ENCODE data around the gene MRPL9. TPM values are rescaled to one million over a fixed set of nuclear protein-coding genes. Genes with fewer than 3 reads are reported as not detected.

The MRPL9 gene
- total and polyA plus RNA-seq, 10 of the 15 experiments (the other 5 are each of a cell fraction or from before 2014, with no cell fraction given): 35.7 to 161 (median 110) TPM

DNA sequence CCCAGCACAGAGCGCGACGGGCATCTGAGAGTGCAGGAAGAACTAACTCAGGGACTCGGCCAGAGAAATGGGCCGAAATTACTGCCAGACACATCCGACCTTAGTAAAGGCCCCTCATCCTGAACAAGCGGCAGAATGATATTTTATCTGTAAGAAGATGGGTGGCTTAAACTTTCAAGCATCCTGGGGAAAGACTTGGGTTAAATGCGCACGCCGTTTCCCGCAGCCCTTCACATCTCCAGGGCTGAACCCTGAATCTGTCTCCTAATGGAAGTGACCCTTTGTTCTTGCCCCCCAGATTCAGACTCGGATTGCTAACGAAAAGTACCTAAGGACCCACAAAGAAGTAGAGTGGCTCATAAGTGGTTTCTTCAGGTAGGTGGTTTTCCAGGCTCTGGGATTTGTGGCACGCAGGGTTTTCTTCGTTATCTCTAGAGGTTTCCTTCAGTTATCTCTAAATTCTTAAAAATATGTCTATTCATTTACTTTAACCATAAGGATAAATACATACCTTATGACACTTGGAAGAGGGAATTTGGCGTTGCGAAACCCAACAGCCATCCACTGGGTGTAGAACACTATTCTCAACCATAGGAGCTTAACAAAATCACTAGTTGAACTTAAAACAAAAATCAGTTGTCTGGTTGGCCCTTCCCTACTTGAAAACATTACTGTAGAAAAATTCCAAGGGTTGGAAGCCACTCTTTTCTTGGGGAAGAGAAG is 41.3 kb downstream of the MRPL9 start:
- RAD21 ChIA-PET (ENCODE audit: unreplicated experiment): no interaction called here
- H2AFZ ChIP-seq (ENCODE audit: control insufficient read depth, low read depth, low read length): peak overlapping the region; percentile 6

More for the DNA sequence above, 41.3 kb downstream of the MRPL9 start:
- Histone ChIP-seq H3K9ac (ENCODE audit: control insufficient read depth, insufficient read depth, low read length) (no peak overlapping the region), H3K36me3 (ENCODE audit: control insufficient read depth in 2 of 2, insufficient read depth in 2 of 2, low read length in 1 of 2) (no peaks in the 10 kb centered on the region), H3K4me1 (ENCODE audit: control insufficient read depth, insufficient read depth, low read length) (peaks cover 16% of the 10 kb centered on the region), H4K20me1 (ENCODE audit: control insufficient read depth, insufficient read depth) (no peaks in the 10 kb centered on the region), H3K4me2 (ENCODE audit: control insufficient read depth, insufficient read depth) (peak overlapping the region; percentile 85), H3K79me2 (ENCODE audit: control insufficient read depth, insufficient read depth, low read length) (no peaks in the 10 kb centered on the region), H3K27me3 (replicated peaks in 1 of 2; ENCODE audit: control insufficient read depth in 2 of 2, insufficient read depth in 2 of 2, low read length in 1 of 2) (peaks cover 1 to 6% of the 10 kb centered on the region in 2 experiments; a peak in 3 of 4 replicates), H3K4me3 (peak overlapping the region; percentile 76), H3K9me3 (replicated peaks; ENCODE audit: control insufficient read depth, insufficient read depth, low read length) (no peaks in the 10 kb centered on the region), H3K27ac (ENCODE audit: control insufficient read depth, insufficient read depth) (no peak overlapping the region)
- 33% methylated on average over 17 of the region's 17 CpGs for WGBS (ENCODE audit: insufficient coverage, insufficient replicate concordance, low lambda C conversion rate, missing lambda C conversion rate)
- BruUV-seq (replicated peaks): no TSS peak
- ChIA-PET CTCF (interaction anchor here (0.7 to 1.7 kb wide), 3 partner anchors 9 to 115 kb away, joined by 3 to 7 read pairs (median 3); no protein-coding TSS in a partner anchor), POLR2A (no interaction called here), SMC1A (ENCODE audit: uncharacterized antibody, unreplicated experiment) (interaction anchor here (0.9 kb wide), 1 partner anchor 128 kb away, joined by 4 read pairs; no protein-coding TSS in a partner anchor)
- DNase-seq (ENCODE audit: low read depth, low spot score) (no peak), ATAC-seq (no peak), FAIRE-seq (no peak)
- in situ Hi-C loops (cut with MboI) (no loop called here), intact Hi-C loops (cut with micrococcal nuclease; ENCODE audit: unreplicated experiment) (loop anchor here (5.0 kb wide), 1 partner anchor 105 kb away; no protein-coding TSS in a partner anchor)
- TF ChIP-seq, protein P1, sequence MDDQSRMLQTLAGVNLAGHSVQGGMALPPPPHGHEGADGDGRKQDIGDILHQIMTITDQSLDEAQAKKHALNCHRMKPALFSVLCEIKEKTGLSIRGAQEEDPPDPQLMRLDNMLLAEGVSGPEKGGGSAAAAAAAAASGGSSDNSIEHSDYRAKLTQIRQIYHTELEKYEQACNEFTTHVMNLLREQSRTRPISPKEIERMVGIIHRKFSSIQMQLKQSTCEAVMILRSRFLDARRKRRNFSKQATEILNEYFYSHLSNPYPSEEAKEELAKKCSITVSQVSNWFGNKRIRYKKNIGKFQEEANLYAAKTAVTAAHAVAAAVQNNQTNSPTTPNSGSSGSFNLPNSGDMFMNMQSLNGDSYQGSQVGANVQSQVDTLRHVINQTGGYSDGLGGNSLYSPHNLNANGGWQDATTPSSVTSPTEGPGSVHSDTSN (IDR thresholded peaks at IDR 0.05; ENCODE audit: insufficient replicate concordance, low read depth, low read length): no peak

Measured in GM12878 (cell line).